GM20431 (cell line): ENCODE results near the gene ADIPOQ.
"Not testable (repeated sequence)": the region's sequence is repeated elsewhere in the genome, so short reads cannot be mapped to it uniquely, and the experiment has no call there.

Experiments
- in situ Hi-C: fragments of 300-500 bp; cut with MseI, MboI; formaldehyde crosslinking; loops from one replicate; pipeline ENCODE4 v1.15.0; 2020; ENCODE audit warnings: low sequenced_read_pairs; ENCODE audit not compliant: unreplicated experiment

The ADIPOQ gene

GRCh38 chr3:186825872-186826409, 16.6 kb upstream of the ADIPOQ start:
- in situ Hi-C loops = no loop called here

GRCh38 chr3:186826410-186826975, 16.0 kb upstream of the ADIPOQ start:
- in situ Hi-C loops = no loop called here

GRCh38 chr3:186826976-186827857, 15.3 kb upstream of the ADIPOQ start:
- in situ Hi-C loops = no loop called here

GRCh38 chr3:186828340-186828739, 14.2 kb upstream of the ADIPOQ start:
- in situ Hi-C loops = no loop called here

- in situ Hi-C loops = no loop called here
Observed at GRCh38 chr3:186831798-186832197, 10.7 kb upstream of the ADIPOQ start.

GRCh38 chr3:186832276-186832675, 10.2 kb upstream of the ADIPOQ start:
- in situ Hi-C loops = no loop called here

GRCh38 chr3:186839874-186840641, 2.5 kb upstream of the ADIPOQ start:
- in situ Hi-C loops = no loop called here

- in situ Hi-C loops = no loop called here
Observed at GRCh38 chr3:186841620-186842019, 890 bp upstream of the ADIPOQ start.

- in situ Hi-C loops = no loop called here
Observed at GRCh38 chr3:186843039-186843432, 526 bp downstream of the ADIPOQ start.

- in situ Hi-C loops = no loop called here
Observed at GRCh38 chr3:186844908-186845307, 2.4 kb downstream of the ADIPOQ start.

GRCh38 chr3:186845756-186846155, 3.2 kb downstream of the ADIPOQ start:
- in situ Hi-C loops = no loop called here

GRCh38 chr3:186847437-186847836, 4.9 kb downstream of the ADIPOQ start:
- in situ Hi-C loops = no loop called here

- in situ Hi-C loops = no loop called here
Observed at GRCh38 chr3:186849374-186849975, 7.0 kb downstream of the ADIPOQ start.

GRCh38 chr3:186851835-186852234, 9.3 kb downstream of the ADIPOQ start:
- in situ Hi-C loops = loop anchor here (10.0 kb wide), 1 partner anchor 313 kb away; no protein-coding TSS in a partner anchor

GRCh38 chr3:186852994-186853393, 10.5 kb downstream of the ADIPOQ start:
- in situ Hi-C loops = loop anchor here (10.0 kb wide), 1 partner anchor 312 kb away; no protein-coding TSS in a partner anchor

GRCh38 chr3:186854146-186854545, 11.6 kb downstream of the ADIPOQ start:
- in situ Hi-C loops = loop anchor here (10.0 kb wide), 1 partner anchor 311 kb away; no protein-coding TSS in a partner anchor

GRCh38 chr3:186854954-186855353, 12.4 kb downstream of the ADIPOQ start:
- in situ Hi-C loops = loop anchor here (10.0 kb wide), 1 partner anchor 310 kb away; no protein-coding TSS in a partner anchor

- in situ Hi-C loops = loop anchor here (10.0 kb wide), 1 partner anchor 307 kb away; no protein-coding TSS in a partner anchor
Observed at GRCh38 chr3:186857743-186858142, 15.2 kb downstream of the ADIPOQ start.

- in situ Hi-C loops = not testable (repeated sequence)
Observed at GRCh38 chr3:186865215-186865853, 22.8 kb downstream of the ADIPOQ start.
